Measurements from ENCODE around the gene AP5Z1. TPM values are rescaled to one million over a fixed set of nuclear protein-coding genes. Genes with fewer than 3 reads are reported as not detected.

Gene AP5Z1
- total RNA-seq, 2 experiments from 2014 or later, result 32.8 to 35.0 TPM

DNA sequence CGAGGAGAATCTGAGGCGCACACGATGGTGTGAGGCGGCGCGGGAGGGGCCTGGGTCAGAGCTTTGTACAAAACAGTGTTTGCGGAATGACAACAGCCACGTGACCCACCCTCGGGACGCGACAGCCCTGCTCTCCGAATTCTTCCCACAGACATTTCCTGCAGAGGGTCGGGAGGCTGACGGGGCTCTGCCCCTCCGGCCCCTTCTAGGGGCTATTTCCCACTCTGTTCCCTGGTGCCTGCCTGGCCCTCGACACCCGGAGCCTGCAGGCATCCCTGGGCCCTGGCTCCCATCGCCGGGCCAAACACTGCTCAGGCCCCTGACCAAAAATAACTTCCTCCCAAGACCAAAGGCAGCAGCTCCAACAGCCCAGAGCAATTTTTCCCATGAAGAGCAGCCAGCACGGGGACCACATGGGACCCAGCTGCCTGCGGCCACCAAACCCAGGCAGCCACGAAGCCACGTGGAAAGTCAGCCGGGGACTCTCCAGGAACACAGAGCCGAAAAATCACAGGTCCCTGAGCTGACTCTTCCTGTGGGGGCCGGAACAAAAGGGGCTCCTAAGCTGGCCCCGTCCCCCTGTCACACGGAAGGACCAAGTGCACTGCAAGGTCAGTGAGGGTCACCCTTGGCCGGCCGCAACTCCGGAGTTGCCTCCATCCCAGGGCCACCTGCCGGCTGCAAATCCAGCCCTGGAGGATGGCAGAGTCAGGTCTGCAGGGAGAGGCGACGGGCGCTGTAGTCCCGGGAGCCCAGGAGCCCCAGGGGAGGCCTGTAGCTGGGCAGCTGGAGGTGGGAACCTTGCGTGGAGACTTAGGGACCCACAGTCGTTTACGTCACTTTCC lies 44.4 kb downstream of the AP5Z1 start:
- Histone ChIP-seq H3K9me2 (ENCODE audit: insufficient read depth, low read length) (no peaks in the 10 kb centered on the region), H3K79me2 (ENCODE audit: insufficient read depth, low read depth, low read length) (no peaks in the 10 kb centered on the region), H3K36me3 (ENCODE audit: insufficient read depth, low read length) (no peaks in the 10 kb centered on the region), H3K4me2 (ENCODE audit: low read length) (no peak overlapping the region), H2AFZ (ENCODE audit: low read length) (no peak overlapping the region), H4K20me1 (ENCODE audit: insufficient read depth, low read length) (no peaks in the 10 kb centered on the region), H3K27ac (ENCODE audit: low read depth, low read length, poor library complexity, severe bottlenecking) (no peak overlapping the region), H3K9me3 (ENCODE audit: low read length) (no peaks in the 10 kb centered on the region), H3K4me3 (ENCODE audit: low read depth, low read length, poor library complexity, severe bottlenecking) (no peak overlapping the region), H3K4me1 (ENCODE audit: insufficient read depth, low read length, poor library complexity, severe bottlenecking) (no peaks in the 10 kb centered on the region)
- intact Hi-C loops (cut with micrococcal nuclease; ENCODE audit: unreplicated experiment), result no loop called here
- BruUV-seq (replicated peaks), result no TSS peak
- no peak for TF ChIP-seq EZH2phosphoT487 (IDR thresholded peaks at IDR 0.05; ENCODE audit: borderline replicate concordance, low read depth, low read length)
- TF ChIP-seq, protein P1, sequence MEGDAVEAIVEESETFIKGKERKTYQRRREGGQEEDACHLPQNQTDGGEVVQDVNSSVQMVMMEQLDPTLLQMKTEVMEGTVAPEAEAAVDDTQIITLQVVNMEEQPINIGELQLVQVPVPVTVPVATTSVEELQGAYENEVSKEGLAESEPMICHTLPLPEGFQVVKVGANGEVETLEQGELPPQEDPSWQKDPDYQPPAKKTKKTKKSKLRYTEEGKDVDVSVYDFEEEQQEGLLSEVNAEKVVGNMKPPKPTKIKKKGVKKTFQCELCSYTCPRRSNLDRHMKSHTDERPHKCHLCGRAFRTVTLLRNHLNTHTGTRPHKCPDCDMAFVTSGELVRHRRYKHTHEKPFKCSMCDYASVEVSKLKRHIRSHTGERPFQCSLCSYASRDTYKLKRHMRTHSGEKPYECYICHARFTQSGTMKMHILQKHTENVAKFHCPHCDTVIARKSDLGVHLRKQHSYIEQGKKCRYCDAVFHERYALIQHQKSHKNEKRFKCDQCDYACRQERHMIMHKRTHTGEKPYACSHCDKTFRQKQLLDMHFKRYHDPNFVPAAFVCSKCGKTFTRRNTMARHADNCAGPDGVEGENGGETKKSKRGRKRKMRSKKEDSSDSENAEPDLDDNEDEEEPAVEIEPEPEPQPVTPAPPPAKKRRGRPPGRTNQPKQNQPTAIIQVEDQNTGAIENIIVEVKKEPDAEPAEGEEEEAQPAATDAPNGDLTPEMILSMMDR (conservative IDR thresholded peaks at IDR 0.05; ENCODE audit: low read length), result no peak
- ChIA-PET POLR2A (no interaction called here), CTCF (ENCODE audit: unreplicated experiment) (interaction anchor here (0.5 to 0.6 kb wide), 2 partner anchors 49 to 1091 kb away, joined by 3 read pairs; no protein-coding TSS in a partner anchor)
- no peak for DNase-seq (ENCODE audit: low spot score)

- ChIA-PET POLR2A (no interaction called here), CTCF (ENCODE audit: unreplicated experiment) (no interaction called here)
- Histone ChIP-seq H4K20me1 (ENCODE audit: insufficient read depth, low read length) (no peaks in the 10 kb centered on the region), H3K4me1 (ENCODE audit: insufficient read depth, low read length, poor library complexity, severe bottlenecking) (no peaks in the 10 kb centered on the region), H3K9me3 (ENCODE audit: low read length) (no peaks in the 10 kb centered on the region), H3K36me3 (ENCODE audit: insufficient read depth, low read length) (no peaks in the 10 kb centered on the region), H3K4me2 (ENCODE audit: low read length) (no peak overlapping the region), H2AFZ (ENCODE audit: low read length) (no peak overlapping the region), H3K27ac (ENCODE audit: low read depth, low read length, poor library complexity, severe bottlenecking) (no peak overlapping the region), H3K9me2 (ENCODE audit: insufficient read depth, low read length) (no peaks in the 10 kb centered on the region), H3K79me2 (ENCODE audit: insufficient read depth, low read depth, low read length) (no peaks in the 10 kb centered on the region), H3K4me3 (ENCODE audit: low read depth, low read length, poor library complexity, severe bottlenecking) (no peak overlapping the region)
- intact Hi-C loops (cut with micrococcal nuclease; ENCODE audit: unreplicated experiment), result no loop called here
- DNase-seq (ENCODE audit: low spot score), result no peak
- no TSS peak for BruUV-seq (replicated peaks)
- TF ChIP-seq, protein P1 (conservative IDR thresholded peaks at IDR 0.05; ENCODE audit: low read length), result no peak
- no peak for TF ChIP-seq EZH2phosphoT487 (IDR thresholded peaks at IDR 0.05; ENCODE audit: borderline replicate concordance, low read depth, low read length)
Measured at GRCh38 chr7:4820405-4820966, 45.1 kb downstream of the AP5Z1 start.

DNA sequence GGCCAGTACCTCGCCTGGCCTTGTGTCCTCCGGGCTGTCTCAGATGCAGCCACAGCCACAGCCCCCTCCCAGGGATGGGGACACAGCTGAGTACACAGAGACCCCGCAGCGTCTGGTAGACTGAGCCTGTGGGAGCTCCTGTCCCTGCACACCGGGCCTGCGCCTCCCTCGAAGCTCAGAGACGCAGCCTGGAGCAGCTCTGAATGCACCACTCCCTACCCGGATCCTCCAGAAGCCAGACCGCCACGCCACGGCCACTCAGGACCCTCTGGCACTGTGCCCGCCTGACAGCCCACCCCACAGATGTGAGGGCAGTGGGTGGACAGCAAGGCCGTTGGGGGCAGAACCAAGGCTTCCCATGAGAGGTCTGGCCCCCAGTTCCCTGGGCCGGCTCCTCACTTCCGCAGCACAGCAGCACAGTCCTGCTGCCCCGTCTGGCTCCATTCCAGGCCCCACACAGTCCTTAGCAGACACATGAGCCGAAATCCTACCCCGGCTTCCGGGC lies 45.6 kb downstream of the AP5Z1 start:
- intact Hi-C loops (cut with micrococcal nuclease; ENCODE audit: unreplicated experiment), result no loop called here
- Histone ChIP-seq H3K9me2 (ENCODE audit: insufficient read depth, low read length) (no peaks in the 10 kb centered on the region), H3K9me3 (ENCODE audit: low read length) (no peaks in the 10 kb centered on the region), H2AFZ (ENCODE audit: low read length) (no peak overlapping the region), H3K36me3 (ENCODE audit: insufficient read depth, low read length) (no peaks in the 10 kb centered on the region), H3K27ac (ENCODE audit: low read depth, low read length, poor library complexity, severe bottlenecking) (no peak overlapping the region), H3K4me1 (ENCODE audit: insufficient read depth, low read length, poor library complexity, severe bottlenecking) (no peaks in the 10 kb centered on the region), H3K4me3 (ENCODE audit: low read depth, low read length, poor library complexity, severe bottlenecking) (no peak overlapping the region), H4K20me1 (ENCODE audit: insufficient read depth, low read length) (no peaks in the 10 kb centered on the region), H3K4me2 (ENCODE audit: low read length) (no peak overlapping the region), H3K79me2 (ENCODE audit: insufficient read depth, low read depth, low read length) (no peaks in the 10 kb centered on the region)
- TF ChIP-seq EZH2phosphoT487 (IDR thresholded peaks at IDR 0.05; ENCODE audit: borderline replicate concordance, low read depth, low read length), result no peak
- TF ChIP-seq, protein P1 (conservative IDR thresholded peaks at IDR 0.05; ENCODE audit: low read length), result no peak
- POLR2A ChIA-PET, result no interaction called here
- CTCF ChIA-PET (ENCODE audit: unreplicated experiment), result no interaction called here
- no TSS peak for BruUV-seq (replicated peaks)
- DNase-seq (ENCODE audit: low spot score), result no peak
